HG02763 (cell line): ENCODE data around the gene HOXC10.

ENCODE experiments used
- ATAC-seq: cut with Tn5 transposase; IDR thresholded peaks from one replicate; pipeline ENCODE4 v1.9.1; 2021; ENCODE audit warnings: mild to moderate bottlenecking, moderate library complexity; ENCODE audit not compliant: unreplicated experiment

HOXC10 gene

DNA sequence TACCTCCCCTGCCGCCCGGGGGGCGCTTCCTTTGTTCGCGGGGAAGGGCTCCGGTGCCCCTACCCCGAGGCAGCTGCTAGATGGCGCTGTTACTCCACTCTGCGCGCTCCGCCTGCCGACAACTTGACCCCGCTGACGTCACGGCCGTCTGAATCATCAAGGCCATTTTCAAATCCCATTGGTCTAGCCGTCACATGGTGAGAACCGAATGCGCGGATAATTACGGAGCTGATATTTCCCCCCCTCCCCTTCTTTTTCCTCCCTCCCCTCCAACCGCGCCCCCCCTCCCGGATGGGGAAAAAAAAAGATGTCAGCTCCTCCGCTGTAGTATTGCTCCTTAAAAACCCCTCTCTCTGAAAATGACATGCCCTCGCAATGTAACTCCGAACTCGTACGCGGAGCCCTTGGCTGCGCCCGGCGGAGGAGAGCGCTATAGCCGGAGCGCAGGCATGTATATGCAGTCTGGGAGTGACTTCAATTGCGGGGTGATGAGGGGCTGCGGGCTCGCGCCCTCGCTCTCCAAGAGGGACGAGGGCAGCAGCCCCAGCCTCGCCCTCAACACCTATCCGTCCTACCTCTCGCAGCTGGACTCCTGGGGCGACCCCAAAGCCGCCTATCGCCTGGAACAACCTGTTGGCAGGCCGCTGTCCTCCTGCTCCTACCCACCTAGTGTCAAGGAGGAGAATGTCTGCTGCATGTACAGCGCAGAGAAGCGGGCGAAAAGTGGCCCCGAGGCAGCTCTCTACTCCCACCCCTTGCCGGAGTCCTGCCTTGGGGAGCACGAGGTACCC, at the start of gene HOXC10:
Gene HOXC10 (plus strand): TSS at position 246 of the 791 bp plus-strand sequence. CDS start 114 bp downstream, at position 360.
- no peak for ATAC-seq

DNA sequence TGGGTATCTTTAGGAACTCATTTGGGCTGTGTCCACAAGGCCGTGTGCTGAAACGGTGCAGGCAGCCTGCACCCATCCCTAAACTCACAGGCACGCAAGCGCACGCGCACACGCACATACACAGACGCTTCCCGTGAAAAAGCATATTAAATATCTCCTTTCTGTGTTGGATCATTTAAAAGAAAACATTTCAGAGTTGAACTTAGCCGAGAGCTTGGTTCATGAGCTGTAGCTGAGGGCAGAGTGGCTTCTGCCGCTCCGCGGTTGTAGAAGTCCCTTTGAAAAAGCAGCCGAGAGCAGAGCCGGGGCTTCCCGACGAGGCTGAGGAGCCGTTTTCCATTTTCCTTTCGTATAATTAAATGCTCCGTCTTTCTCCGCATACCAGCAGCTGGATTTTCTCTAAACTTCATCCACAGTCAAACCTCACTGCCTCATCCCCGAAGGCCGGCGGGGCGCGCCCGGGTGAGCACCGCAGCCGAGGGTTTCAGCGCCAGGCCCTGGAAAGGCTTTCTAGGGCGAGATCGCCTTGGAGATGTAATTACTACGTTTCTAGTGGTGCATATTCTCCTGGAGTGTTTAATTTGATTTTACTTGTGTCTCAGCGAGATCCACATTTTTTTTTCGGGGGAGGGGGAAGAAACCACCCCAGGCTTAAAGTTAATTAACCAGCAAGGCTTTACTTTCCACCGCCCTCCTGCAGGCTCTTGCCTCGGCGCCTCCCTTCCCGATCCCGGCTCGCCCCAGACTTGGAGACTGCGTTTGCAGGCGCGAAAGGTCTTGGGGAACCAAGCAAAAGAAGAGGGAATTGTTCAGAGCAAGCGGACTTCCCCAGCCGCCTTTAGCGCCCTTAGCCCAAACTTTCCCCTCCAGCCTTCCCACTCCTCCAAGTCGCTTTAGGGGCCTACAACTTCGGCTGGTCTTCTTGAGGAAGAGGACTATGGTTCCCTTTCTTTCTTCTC, 49.3 kb upstream of the HOXC10 start:
- no peak for ATAC-seq

DNA sequence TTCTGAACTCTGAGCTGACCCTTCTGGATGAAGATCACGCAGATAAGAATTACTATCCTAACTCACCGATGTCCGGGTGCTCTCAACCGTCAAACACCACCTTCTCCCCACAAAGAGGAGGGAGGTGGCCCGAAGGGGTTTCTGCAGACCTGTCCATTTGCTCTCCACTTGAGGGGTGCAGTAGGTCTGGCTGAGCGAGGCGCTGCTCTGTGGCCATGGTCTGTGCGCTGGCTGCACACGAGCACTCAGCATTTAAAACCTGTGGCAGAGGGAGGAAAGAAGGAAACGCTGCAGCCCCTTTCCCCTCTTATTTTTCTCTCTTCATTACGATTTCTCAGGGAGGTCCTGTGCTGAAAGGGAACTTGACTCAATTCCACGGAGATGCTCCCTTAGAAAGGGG, 47.8 kb upstream of the HOXC10 start:
- no peak for ATAC-seq

DNA sequence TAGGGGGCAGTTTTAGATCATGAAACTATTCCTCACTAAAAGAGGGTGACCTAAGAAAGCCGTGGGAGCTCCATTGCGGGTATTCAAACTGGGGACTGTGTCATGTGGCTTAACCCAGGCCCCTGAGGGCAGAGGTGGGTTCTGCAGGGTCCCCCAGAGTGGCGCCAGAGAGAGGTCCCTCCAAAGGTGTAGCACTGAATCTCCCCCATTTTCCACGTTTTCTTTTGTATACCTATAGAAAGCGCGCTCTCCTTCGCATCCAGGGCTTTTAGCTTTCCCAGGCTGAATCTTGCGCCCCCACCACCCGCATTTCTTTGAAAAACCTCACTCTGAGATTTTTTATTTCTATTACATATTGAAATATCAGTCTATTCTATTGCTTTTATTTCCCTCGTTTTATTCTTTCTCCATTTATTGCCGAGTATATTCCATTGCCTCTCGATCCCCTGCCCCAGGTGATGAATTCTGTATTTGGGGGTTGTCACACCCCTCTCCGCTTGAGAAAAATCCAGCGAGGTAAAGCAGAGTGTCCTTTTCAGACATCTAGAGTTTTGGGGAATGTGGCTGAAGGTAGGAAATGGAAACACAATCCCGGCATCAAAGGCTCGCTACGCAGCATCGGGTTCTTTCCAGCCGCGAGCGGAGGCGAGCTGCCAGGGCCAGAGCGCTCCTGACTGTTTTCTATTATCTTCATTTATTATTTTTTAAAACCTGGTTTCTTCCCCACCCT, 47.2 kb upstream of the HOXC10 start:
- ATAC-seq: no peak

DNA sequence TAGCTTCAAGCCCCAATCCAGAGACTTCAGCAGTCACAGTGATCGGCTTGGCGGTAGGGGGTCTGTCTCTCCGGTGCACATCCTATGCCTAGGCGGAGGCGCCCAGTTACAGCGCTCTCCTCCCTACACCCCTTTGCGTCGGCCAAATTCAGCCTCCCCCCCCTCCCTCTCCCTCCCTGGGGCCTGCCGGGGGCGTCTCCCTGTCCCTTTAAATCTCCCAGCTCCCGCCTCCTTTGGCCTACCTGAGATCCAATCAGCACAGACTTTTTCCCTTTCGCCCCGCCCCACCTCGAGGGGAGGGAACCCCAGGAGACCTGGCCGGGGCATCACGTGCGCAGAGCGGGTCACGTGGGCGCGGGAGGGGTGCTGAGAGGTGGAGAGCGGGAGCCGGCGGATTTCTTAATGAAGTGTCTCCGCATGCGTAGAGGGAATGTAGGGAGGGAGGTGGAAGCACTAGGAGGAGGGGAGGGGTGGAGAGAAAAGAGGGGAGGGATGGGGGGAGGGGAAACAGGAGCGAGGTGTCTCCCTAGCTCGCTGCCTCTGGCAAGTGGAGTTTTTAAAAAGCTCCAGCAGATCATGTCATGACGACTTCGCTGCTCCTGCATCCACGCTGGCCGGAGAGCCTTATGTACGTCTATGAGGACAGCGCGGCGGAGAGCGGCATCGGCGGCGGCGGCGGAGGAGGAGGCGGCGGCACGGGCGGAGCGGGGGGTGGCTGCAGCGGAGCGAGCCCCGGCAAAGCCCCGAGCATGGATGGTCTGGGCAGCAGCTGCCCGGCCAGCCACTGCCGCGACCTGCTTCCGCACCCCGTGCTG, 46.4 kb upstream of the HOXC10 start, which contains the start of gene HOXC13:
Gene HOXC13 (plus strand): TSS at position 506 of the 815 bp plus-strand sequence. CDS start 76 bp downstream, at position 582.
- ATAC-seq: no peak

DNA sequence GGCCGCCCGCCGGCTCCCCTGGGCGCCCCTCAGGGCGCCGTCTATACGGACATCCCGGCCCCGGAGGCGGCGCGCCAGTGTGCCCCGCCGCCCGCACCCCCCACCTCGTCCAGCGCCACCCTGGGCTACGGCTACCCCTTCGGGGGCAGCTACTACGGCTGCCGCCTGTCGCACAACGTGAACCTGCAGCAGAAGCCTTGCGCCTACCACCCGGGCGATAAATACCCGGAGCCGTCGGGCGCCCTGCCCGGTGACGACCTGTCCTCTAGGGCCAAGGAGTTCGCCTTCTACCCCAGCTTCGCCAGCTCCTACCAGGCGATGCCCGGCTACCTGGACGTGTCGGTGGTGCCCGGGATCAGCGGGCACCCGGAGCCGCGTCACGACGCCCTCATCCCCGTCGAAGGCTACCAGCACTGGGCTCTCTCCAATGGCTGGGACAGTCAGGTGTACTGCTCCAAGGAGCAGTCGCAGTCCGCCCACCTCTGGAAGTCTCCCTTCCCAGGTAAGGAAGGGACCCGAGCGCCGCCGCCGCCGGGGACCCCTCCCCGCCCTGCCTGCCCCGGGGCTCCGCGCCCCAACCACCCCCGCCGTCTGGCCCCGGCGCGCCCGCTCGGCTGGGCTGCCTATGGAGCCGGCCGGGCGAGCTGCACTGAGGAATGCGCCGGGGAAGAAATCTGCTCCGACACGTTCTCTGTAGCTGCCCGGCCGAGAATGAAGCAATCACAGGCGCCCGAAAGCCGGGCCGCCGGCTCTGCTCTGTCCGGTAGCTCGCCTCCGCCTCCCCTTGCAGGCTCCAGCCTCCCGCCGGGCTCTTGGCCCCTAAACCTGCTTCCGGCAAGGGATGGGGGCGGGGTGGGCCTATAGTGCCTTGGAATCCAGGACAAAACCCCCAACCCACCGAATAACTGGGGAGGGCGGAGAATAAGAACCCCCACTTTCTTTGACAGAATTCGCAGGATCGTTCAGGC, 45.5 kb upstream of the HOXC10 start:
- ATAC-seq: no peak

DNA sequence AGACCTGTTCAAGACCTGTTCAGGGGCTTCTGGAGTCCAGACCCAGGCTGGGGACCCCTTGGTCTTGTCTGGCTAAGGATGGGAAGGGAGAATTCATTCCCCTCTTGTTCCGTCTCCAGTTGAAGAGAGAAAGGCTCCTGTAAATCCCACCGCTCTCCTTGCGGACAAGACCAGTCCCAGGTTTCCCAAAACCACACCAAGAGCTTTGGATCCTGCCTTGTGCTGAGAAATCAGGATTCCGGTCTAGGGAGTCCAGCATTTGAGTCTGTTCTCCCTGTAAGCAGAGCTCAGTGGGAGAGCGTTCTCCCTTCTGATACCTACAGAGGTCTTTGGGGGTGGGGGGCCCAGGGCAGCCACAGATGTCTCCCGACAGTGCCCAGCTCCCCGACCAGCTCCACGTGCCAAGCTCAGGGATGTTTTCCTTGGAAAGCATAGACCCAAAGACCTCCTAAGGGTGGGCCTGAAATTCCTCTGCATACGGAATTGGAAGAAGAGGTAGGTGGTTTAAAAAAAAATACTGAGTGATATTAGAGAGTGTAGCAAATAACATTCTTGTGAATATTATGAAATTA, 44.4 kb upstream of the HOXC10 start:
- ATAC-seq: no peak

DNA sequence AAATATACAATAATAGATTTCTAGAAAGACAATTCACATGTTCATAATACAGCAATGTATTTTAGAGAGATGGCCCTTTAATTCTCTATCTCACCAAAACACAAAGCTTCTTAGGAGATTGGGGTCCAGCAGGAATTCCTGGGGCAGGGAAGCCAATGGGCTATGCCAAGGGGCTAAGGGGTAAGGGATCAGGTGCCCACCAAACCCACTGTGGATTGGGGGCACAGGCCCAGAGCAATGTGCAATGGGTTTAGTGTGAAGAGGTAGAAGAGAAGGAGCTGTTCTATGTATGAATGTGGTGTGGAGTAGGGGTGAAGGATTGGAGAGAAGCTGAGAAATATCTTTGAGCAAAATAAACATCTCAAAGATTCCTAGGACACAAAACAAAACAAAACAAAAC, 43.8 kb upstream of the HOXC10 start:
- no peak for ATAC-seq

DNA sequence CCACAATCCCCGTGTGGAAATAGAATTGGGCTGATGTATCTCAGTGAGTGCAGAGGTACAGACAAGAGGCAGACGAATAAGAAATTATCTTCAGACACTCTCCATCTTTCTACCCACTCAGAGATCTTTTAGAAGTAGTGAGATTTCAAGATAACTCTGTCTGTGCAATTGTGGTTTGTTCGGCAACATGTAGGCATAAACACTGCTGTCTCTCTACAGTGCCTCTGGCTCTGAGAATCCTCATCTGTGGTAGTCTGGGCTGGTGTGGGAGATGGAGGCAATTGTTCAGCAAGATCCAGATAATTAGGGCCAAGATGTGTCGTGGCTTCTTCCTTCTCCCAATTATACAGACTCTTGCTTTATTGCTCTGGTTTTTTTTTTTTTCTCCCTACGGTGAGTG, 43.2 kb upstream of the HOXC10 start:
- no peak for ATAC-seq

DNA sequence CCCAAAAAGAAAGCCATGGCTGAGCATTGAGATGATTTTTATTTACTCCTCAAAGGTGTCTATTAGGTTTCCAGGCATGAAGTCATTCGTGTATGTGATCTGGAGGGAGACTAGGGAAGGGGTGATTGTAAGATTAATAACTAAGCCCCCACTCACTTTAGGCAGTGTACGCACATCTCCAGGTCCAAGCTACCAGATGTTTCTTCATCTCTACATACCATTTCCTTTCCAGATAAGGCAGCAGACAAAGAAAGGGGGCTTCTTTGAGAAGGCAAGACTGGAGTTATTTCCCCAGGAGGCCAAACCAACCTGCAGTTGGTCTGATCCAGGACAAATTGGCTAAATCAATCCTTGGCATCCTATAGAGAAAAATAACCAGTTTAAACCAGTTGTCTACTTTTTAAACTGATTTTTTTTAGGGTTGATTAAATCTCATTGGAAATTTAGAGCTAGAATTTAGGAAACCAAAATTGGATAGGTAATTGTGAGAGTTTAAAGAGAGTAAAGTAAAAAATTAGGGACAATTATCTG, 42.4 kb upstream of the HOXC10 start:
- no peak for ATAC-seq

DNA sequence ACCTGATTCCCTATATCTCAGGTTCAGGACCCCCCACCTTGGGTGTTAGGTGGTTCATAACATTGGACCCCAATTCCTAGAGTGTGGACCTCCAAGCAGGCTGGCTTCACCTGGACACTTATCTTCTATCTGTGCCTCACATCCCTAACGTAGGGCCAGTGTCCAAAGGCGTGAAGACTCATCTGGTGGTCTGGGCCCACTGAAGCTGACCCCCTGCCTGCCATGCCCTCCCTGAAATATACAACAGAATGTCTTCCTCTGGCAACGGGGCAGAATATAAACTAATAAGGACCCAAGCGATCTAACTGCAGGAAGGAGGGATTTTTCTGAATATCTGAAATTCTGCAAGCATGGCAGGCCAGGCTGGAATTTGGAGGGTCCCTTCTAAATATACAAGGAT, 40.7 kb upstream of the HOXC10 start:
- ATAC-seq: no peak

DNA sequence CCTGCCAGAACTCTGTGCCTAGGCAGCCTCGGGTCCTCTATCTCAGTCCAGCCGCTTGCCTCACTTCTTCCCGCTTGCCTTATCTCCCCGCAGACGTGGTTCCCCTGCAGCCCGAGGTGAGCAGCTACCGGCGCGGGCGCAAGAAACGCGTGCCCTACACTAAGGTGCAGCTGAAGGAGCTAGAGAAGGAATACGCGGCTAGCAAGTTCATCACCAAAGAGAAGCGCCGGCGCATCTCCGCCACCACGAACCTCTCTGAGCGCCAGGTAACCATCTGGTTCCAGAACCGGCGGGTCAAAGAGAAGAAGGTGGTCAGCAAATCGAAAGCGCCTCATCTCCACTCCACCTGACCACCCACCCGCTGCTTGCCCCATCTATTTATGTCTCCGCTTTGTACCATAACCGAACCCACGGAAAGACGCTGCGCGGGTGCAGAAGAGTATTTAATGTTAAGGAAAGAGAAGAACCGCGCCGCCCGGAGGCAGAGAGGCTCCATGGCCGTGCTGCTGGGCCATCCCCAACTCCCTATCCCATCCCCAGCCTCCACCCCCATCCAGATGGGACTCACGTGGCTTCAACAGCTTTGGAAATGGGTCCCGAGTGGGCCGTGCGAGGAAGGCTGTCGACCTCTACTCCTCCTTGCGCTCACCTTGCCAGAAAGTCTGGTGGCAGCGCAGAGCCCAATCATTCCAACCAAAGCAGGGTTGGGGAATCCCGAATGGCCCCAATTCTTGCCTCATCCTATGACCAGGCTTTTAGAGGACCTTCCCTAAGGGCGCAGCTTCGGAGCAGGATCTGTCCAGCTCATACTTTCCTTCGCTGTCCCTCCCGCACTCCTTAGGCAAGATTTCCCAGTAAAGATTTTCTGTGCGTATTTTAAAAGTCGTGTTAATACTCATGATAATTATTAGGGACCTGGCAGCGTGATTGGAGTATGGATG, 39.8 kb upstream of the HOXC10 start:
- ATAC-seq: no peak

DNA sequence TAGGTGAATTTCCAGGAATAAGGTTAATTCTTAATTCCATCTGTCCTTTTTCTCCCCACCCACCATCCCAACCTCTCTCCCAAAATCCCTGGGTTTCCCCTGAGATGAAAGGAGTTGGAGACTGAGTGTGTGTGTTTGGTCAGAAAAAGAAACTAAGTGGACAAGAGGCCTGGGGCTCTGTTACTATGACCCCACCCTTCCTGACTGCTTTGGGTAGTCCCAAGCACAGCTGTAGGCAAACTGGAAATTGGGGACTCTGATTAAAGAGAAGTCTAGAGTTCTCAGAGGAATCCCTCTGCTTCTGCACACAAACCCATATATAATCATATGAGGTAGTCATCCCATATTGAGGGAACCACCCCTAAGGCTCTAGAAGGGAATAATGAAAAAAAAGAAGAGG, 37.2 kb upstream of the HOXC10 start:
- no peak for ATAC-seq

DNA sequence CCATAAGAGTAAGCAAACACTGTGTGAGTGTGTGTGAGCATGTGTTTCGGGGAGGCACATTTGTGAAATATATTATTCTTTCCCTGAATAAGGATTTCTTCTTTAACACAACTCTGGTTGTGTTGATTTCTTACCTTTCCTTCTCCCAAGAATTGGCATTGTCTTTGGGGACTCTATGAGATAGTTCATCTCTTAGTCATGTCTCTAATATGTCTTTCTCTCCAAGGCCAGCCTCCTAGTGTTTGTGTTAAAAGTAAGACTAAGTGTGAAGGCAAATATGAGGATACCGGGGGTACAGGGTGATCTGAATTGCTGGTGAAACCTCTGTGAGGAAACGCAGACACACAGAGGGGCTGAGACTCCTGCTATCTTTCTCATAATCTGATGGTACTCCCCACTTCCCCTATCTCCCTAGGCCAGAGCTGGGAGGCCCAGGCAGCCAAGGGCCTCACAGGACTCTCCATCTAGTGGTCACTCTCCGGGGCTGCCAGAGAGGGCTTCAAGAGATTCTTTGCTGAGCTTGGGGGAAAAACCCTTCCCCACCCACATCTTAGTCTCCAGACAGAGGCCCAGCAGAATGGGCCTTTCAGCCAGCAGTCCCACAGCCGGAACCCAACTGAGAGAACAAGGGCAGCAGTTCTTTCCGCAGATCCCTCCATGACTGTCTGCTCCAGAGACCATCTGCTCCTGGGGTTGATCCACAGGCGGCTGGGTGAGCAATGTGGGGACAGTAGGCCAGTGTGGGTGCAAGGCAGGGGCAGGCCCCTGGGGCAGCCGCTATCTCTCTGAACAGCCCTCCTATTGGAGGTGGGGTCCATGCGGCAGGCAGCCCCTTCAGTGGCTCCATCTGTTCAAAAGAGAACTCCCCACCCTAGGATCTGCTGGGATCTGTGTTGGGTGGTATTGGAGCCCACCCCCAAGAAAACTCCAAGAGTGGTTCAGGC, 36.0 kb upstream of the HOXC10 start:
- no peak for ATAC-seq

DNA sequence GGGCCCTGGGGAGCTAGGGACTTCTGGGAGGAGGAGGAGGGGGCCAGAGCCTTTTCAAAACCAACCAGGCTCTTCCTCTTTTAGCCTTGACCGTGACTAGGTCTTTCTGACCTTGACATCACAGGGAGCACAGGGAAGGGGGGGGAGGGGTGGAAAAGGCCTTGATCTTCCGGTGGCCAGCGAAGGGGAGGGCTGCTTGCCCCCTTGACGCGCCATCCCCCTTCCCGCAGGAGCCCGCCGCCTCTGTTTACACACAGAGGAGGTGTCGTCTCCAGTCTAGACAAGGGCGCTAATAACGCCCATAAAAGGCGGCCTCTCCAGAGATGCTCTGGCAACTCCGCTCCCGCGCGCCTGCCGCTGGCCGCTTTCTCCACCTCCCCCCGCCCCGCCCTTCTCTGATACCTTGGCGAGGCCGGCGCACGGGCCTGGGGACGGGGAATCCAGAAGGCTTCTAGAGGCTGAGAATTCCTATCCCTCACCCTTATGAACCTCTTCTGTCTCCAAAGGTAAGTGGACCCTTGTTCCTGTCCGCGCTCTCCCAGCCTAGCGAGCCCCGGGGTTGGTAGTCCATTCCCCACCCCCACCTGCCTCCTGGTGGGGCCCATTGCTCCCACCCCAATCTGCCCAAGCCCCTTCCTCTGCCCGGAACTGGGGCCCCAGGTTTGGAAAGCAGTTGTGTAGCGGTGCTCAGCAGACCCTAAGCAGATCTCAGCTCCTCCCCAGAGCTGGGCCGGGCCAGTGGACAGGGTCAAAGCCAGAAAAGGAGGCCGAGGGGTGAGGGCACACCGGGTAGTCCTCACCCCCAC, 35.1 kb upstream of the HOXC10 start:
- no peak for ATAC-seq

DNA sequence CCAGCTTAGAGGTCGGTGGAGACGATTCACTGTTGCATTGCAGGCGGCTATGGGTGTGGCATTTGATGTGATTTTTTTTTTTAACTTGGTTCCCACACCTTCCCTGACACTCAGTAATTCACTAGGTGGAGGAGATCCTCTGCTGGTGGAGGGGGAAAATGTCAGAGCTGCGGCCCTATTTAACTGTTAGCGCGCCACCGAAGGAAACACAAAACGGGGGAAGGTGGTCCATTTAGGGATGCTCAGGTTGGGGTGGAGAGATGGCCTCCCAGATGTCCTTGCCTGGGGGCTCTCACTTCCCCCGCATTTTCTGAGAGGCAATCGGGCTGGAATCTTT, 34.5 kb upstream of the HOXC10 start:
- no peak for ATAC-seq
